Liver (tissue), 9 donors: Measurements from ENCODE around the gene GCNT4. TPM values are rescaled to one million over a fixed set of nuclear protein-coding genes. Genes with fewer than 3 reads are reported as not detected.

Experiments
- DNase-seq: peaks from one replicate; pipeline ENCODE4 v3.0.0-alpha.2; 2017; ENCODE audit warnings: low spot score
- H3K27ac ChIP-seq, 2 donors: one replicate each; pipeline ENCODE4 v1.7.0; 2013; ENCODE audit warnings: inconsistent platforms in 2 of 2, low read length in 2 of 2, control low read depth in 1 of 2, low read depth in 1 of 2, mild to moderate bottlenecking in 1 of 2
- H3K27me3 ChIP-seq, 4 donors: one replicate each; pipeline versions ENCODE4 v1.6.1 to v1.7.0; 2013; ENCODE audit warnings: low read length in 3 of 4, inconsistent platforms in 1 of 4, mild to moderate bottlenecking in 1 of 4, moderate library complexity in 1 of 4; ENCODE audit not compliant: control insufficient read depth in 4 of 4, insufficient read depth in 4 of 4
- H3K36me3 ChIP-seq, 4 donors: one replicate each; pipeline versions ENCODE4 v1.6.1 to v1.7.0; 2013; ENCODE audit warnings: low read length in 3 of 4, mild to moderate bottlenecking in 3 of 4, low read depth in 1 of 4, moderate library complexity in 1 of 4; ENCODE audit not compliant: control insufficient read depth in 4 of 4, insufficient read depth in 3 of 4
- H3K4me1 ChIP-seq, 4 donors: one replicate each; pipeline versions ENCODE4 v1.6.1 to v1.7.0; 2013; ENCODE audit warnings: low read length in 3 of 4, mild to moderate bottlenecking in 3 of 4, moderate library complexity in 1 of 4; ENCODE audit not compliant: control insufficient read depth in 4 of 4, insufficient read depth in 4 of 4
- H3K4me3 ChIP-seq, 3 donors: one replicate each; pipeline versions ENCODE4 v1.6.1 to v1.7.0; 2013; ENCODE audit warnings: low read length in 3 of 3, control low read depth in 1 of 3, low read depth in 1 of 3, mild to moderate bottlenecking in 1 of 3
- H3K9ac ChIP-seq, 2 donors: one replicate each; pipeline ENCODE4 v1.7.0; 2013; ENCODE audit warnings: low read length in 2 of 2, mild to moderate bottlenecking in 2 of 2, moderate library complexity in 2 of 2, control low read depth in 1 of 2, low read depth in 1 of 2
- H3K9me3 ChIP-seq, 4 donors: one replicate each; pipeline versions ENCODE4 v1.6.1 to v1.7.0; 2013; ENCODE audit warnings: low read length in 3 of 4; ENCODE audit not compliant: control insufficient read depth in 4 of 4
- EGR1 ChIP-seq, 2 donors: IDR thresholded peaks; 2 replicates each; pipeline ENCODE4 v1.6.1; 2016 to 2018; ENCODE audit warnings: antibody characterized with exemption in 2 of 2, low read depth in 2 of 2
- FOXA1 ChIP-seq: IDR thresholded peaks from 2 replicates; pipeline ENCODE4 v1.6.1; 2016; ENCODE audit warnings: antibody characterized with exemption
- FOXA2 ChIP-seq: IDR thresholded peaks from 2 replicates; pipeline ENCODE4 v1.6.1; 2016; ENCODE audit warnings: antibody characterized with exemption
- GABPA ChIP-seq, 2 donors: IDR thresholded peaks in 1 of 2; conservative IDR thresholded peaks in 1 of 2; 2 replicates each; pipeline ENCODE4 v1.6.1; 2016; ENCODE audit warnings: antibody characterized with exemption in 2 of 2, mild to moderate bottlenecking in 1 of 2, moderate library complexity in 1 of 2
- HNF4A ChIP-seq, 2 donors: conservative IDR thresholded peaks; 2 replicates each; pipeline ENCODE4 v1.6.1; 2016; ENCODE audit warnings: antibody characterized with exemption in 2 of 2, mild to moderate bottlenecking in 2 of 2
- HNF4G ChIP-seq: IDR thresholded peaks from 2 replicates; pipeline ENCODE4 v1.6.1; 2016; ENCODE audit warnings: antibody characterized with exemption
- JUND ChIP-seq, 2 donors: IDR thresholded peaks; 2 replicates each; pipeline ENCODE4 v1.6.1; 2016; ENCODE audit warnings: antibody characterized with exemption in 2 of 2
- MAX ChIP-seq: IDR thresholded peaks from 2 replicates; pipeline ENCODE4 v1.6.1; 2016; ENCODE audit warnings: antibody characterized with exemption
- NR2F2 ChIP-seq: IDR thresholded peaks from 2 replicates; pipeline ENCODE4 v1.6.1; 2016; ENCODE audit warnings: antibody characterized with exemption
- RAD21 ChIP-seq, 2 donors: IDR thresholded peaks; 2 replicates each; pipeline ENCODE4 v1.6.1; 2016; ENCODE audit warnings: antibody characterized with exemption in 2 of 2, mild to moderate bottlenecking in 2 of 2
- RXRA ChIP-seq, 2 donors: IDR thresholded peaks; 2 replicates each; pipeline ENCODE4 v1.6.1; 2017 to 2018; ENCODE audit warnings: antibody characterized with exemption in 2 of 2, mild to moderate bottlenecking in 1 of 2
- TAF1 ChIP-seq: conservative IDR thresholded peaks from 2 replicates; pipeline ENCODE4 v1.6.1; 2016; ENCODE audit warnings: antibody characterized with exemption, mild to moderate bottlenecking
- YY1 ChIP-seq: IDR thresholded peaks from 2 replicates; pipeline ENCODE4 v1.6.1; 2016; ENCODE audit warnings: antibody characterized with exemption, mild to moderate bottlenecking
- WGBS: extraction: QIAGEN DNeasy Blood & Tissue Kit; methylation state at CpG from one replicate; pipeline ENCODE4 v1.1.7; 2013; 5-methylcytosine and 5-hydroxymethylcytosine counted together
- polyA plus RNA-seq, 2 donors: library from polyadenylated mRNA; stranded (reverse) in 1 of 2; unstranded in 1 of 2; fragments of 200-250 nt in 1 of 2; fragments of >200 nt in 1 of 2; fragmentation: Nextera tagmentation in 1 of 2; extraction: Ambion mirVana in 1 of 2; gene quantifications; one replicate each; pipeline versions ENCODE4 v1.2.1 to v1.2.3, GENCODE V29; 2013 to 2015
- total RNA-seq, 2 donors: library from RNA; depleted of rRNA; stranded (reverse); fragments of >200 nt; gene quantifications; one replicate each; pipeline ENCODE4 v1.2.3, GENCODE V29; 2014
- TF ChIP-seq, protein P1 (sequence below): fragments of 150-350 bp; IDR thresholded peaks from 2 replicates; pipeline ENCODE4 v1.5.1; 2017; ENCODE audit warnings: improper control_type of control experiment, low read depth, low read length; ENCODE audit not compliant: missing input control
- TF ChIP-seq, protein P2 (sequence below): IDR thresholded peaks from 2 replicates; pipeline ENCODE4 v1.6.1; 2016; ENCODE audit warnings: antibody characterized with exemption
- TF ChIP-seq, protein P3 (sequence below): IDR thresholded peaks from 2 replicates; pipeline ENCODE4 v1.6.1; 2016; ENCODE audit warnings: antibody characterized with exemption, mild to moderate bottlenecking
- donor health status: healthy.
- donor health status: healthy.
- donor health status: healthy.
- donor health status: healthy.
- donor health status: healthy.

GCNT4 gene
- total and polyA plus RNA-seq, 4 donors: 0.25 to 1.3 (median 0.39) TPM

DNA sequence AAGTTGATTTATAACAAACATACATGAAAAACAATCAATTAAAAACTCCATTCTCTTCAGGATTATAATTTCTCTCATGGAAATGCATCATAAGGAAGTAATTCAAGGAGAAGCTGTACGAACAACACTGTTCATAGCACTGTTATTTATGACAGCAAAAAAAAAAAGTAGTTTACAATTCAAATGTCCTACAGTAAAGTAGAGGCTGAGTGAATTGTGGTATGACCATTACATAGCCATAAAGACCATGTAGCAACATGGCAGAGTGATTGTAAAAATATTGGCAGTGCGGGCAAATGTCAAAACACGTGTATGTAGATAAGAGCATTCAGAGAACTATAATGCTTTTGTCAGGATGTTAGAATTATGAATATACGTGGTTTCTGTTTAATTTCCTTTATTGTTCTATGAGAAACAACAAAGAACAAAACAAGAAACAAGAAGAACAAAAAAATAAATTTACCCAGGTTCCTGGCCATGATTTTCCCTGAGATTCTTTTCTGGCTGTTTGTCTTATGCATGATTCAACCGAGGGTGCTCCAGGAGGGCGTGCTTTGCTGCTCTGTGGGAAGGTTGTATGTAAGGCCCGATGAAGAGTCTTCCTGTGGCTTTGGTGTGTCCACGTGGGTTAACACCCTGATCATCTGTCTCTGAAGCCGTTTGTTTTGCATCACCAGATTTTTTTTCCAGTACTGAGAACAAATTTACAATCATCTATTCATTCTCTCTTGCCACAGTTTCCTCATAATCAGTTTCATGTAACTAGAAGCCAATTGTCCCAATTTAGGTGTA lies 28.8 kb downstream of the GCNT4 start:
- no peak for DNase-seq
- H3K4me3 ChIP-seq: no peak overlapping the region
- H3K9ac ChIP-seq: no peak overlapping the region
- no peaks in the 10 kb centered on the region for H3K36me3 ChIP-seq
- H3K9me3 ChIP-seq: no peaks in the 10 kb centered on the region
- H3K4me1 ChIP-seq: no peaks in the 10 kb centered on the region
- TF ChIP-seq HNF4A (conservative IDR thresholded peaks at IDR 0.05): no peak
- TF ChIP-seq NR2F2: no peak
- no peak for TF ChIP-seq MAX
- no peak for TF ChIP-seq FOXA1
- TF ChIP-seq, protein P1, sequence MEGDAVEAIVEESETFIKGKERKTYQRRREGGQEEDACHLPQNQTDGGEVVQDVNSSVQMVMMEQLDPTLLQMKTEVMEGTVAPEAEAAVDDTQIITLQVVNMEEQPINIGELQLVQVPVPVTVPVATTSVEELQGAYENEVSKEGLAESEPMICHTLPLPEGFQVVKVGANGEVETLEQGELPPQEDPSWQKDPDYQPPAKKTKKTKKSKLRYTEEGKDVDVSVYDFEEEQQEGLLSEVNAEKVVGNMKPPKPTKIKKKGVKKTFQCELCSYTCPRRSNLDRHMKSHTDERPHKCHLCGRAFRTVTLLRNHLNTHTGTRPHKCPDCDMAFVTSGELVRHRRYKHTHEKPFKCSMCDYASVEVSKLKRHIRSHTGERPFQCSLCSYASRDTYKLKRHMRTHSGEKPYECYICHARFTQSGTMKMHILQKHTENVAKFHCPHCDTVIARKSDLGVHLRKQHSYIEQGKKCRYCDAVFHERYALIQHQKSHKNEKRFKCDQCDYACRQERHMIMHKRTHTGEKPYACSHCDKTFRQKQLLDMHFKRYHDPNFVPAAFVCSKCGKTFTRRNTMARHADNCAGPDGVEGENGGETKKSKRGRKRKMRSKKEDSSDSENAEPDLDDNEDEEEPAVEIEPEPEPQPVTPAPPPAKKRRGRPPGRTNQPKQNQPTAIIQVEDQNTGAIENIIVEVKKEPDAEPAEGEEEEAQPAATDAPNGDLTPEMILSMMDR: no peak
- H3K27ac ChIP-seq: no peak overlapping the region
- 75% methylated on average over 9 of the region's 9 CpGs for WGBS
- H3K27me3 ChIP-seq: no peaks in the 10 kb centered on the region

- no peak overlapping the region for H3K4me3 ChIP-seq
- 78% methylated on average over 4 of the region's 4 CpGs for WGBS
- no peak overlapping the region for H3K27ac ChIP-seq
Observed at GRCh38 chr5:75021800-75022199, 30.6 kb downstream of the GCNT4 start.

More at GRCh38 chr5:75021800-75022199, 30.6 kb downstream of the GCNT4 start:
- H3K9ac ChIP-seq: no peak overlapping the region
- no peaks in the 10 kb centered on the region for H3K9me3 ChIP-seq
- TF ChIP-seq MAX: no peak
- no peak for TF ChIP-seq GABPA (IDR thresholded peaks at IDR 0.05 in 1 of 2, conservative IDR thresholded peaks at IDR 0.05 in 1 of 2)
- TF ChIP-seq JUND (IDR thresholded peaks at IDR 0.05): no peak
- TF ChIP-seq HNF4G: no peak
- TF ChIP-seq NR2F2: no peak
- TF ChIP-seq, protein P1: no peak
- TF ChIP-seq, protein P2, sequence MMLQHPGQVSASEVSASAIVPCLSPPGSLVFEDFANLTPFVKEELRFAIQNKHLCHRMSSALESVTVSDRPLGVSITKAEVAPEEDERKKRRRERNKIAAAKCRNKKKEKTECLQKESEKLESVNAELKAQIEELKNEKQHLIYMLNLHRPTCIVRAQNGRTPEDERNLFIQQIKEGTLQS: no peak
- no peak for TF ChIP-seq TAF1
- no peak for TF ChIP-seq EGR1 (IDR thresholded peaks at IDR 0.05; ENCODE audit: low read depth in 2 of 2)
- no peak for TF ChIP-seq RXRA (IDR thresholded peaks at IDR 0.05)
- TF ChIP-seq HNF4A (conservative IDR thresholded peaks at IDR 0.05): no peak
- no peak for TF ChIP-seq FOXA2
- no peak for TF ChIP-seq YY1
- TF ChIP-seq RAD21 (IDR thresholded peaks at IDR 0.05): no peak
- TF ChIP-seq, protein P3, sequence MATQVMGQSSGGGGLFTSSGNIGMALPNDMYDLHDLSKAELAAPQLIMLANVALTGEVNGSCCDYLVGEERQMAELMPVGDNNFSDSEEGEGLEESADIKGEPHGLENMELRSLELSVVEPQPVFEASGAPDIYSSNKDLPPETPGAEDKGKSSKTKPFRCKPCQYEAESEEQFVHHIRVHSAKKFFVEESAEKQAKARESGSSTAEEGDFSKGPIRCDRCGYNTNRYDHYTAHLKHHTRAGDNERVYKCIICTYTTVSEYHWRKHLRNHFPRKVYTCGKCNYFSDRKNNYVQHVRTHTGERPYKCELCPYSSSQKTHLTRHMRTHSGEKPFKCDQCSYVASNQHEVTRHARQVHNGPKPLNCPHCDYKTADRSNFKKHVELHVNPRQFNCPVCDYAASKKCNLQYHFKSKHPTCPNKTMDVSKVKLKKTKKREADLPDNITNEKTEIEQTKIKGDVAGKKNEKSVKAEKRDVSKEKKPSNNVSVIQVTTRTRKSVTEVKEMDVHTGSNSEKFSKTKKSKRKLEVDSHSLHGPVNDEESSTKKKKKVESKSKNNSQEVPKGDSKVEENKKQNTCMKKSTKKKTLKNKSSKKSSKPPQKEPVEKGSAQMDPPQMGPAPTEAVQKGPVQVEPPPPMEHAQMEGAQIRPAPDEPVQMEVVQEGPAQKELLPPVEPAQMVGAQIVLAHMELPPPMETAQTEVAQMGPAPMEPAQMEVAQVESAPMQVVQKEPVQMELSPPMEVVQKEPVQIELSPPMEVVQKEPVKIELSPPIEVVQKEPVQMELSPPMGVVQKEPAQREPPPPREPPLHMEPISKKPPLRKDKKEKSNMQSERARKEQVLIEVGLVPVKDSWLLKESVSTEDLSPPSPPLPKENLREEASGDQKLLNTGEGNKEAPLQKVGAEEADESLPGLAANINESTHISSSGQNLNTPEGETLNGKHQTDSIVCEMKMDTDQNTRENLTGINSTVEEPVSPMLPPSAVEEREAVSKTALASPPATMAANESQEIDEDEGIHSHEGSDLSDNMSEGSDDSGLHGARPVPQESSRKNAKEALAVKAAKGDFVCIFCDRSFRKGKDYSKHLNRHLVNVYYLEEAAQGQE: no peak
- no peaks in the 10 kb centered on the region for H3K36me3 ChIP-seq
- no peak for DNase-seq
- H3K27me3 ChIP-seq: no peaks in the 10 kb centered on the region
- no peaks in the 10 kb centered on the region for H3K4me1 ChIP-seq
